A549 (cell line): ENCODE data around the gene CCDC63. TPM values are rescaled to one million over a fixed set of nuclear protein-coding genes. Genes with fewer than 3 reads are reported as not detected.

Source experiments
- ATAC-seq, 2 experiments: fragments of 200-7000 bp in 1 of 2; fragments of >200 bp in 1 of 2; cut with Nextera tagmentation in 1 of 2; cut with Tn5 transposase in 1 of 2; 3 replicates each; pipeline versions ENCODE4 v1.8.0 to v1.9.1; 2018 to 2020; ENCODE audit warnings: mild to moderate bottlenecking in 1 of 2, moderate library complexity in 1 of 2
- CTCF ChIA-PET: fragments of 300-600 bp; sonication (Branson Sonifier 250); formaldehyde crosslinking; extraction: SDS; loops from one replicate; lab custom pipeline; 2021; ENCODE audit warnings: antibody characterized with exemption, inconsistent platforms; lab: Yijun Ruan, JAX
- POLR2A ChIA-PET: fragments of 350-600 bp; formaldehyde crosslinking; extraction: SDS; loops from one replicate; lab custom pipeline; 2021; ENCODE audit warnings: antibody characterized with exemption, inconsistent platforms; lab: Yijun Ruan, JAX
- DNase-seq, 2 experiments: peaks; one replicate each; pipeline versions ENCODE4 v3.0.0 to v3.0.0-alpha.2; 2011 to 2016; ENCODE audit warnings: low read depth in 1 of 2, low spot score in 1 of 2
- FAIRE-seq: peaks from 2 replicates; lab custom pipeline; 2011; peaks lifted over from hg19 to GRCh38; lab: Jason Lieb, UNC
- H3K27ac ChIP-seq, 2 experiments: fragments of >200 bp; sonication (Bioruptor Twin); formaldehyde crosslinking; 3 replicates each; pipeline ENCODE4 v1.5.1; 2016 to 2017
- H3K4me1 ChIP-seq: fragments of >200 bp; sonication (Bioruptor Twin); formaldehyde crosslinking; 3 replicates; pipeline ENCODE4 v1.6.1; 2016
- H3K4me2 ChIP-seq: fragments of >200 bp; sonication (Bioruptor Twin); formaldehyde crosslinking; 3 replicates; pipeline ENCODE4 v1.6.1; 2016
- H3K4me3 ChIP-seq: fragments of >200 bp; sonication (Bioruptor Twin); formaldehyde crosslinking; 3 replicates; pipeline ENCODE4 v1.5.1; 2016
- H3K9me3 ChIP-seq: fragments of >200 bp; sonication (Bioruptor Twin); formaldehyde crosslinking; 3 replicates; pipeline ENCODE4 v1.6.1; 2016
- BCL3 ChIP-seq: fragments of >200 bp; sonication (Bioruptor Twin); formaldehyde crosslinking; IDR thresholded peaks from 3 replicates; pipeline ENCODE4 v1.6.1; 2016
- CEBPB ChIP-seq, 2 experiments: fragments of >200 bp in 1 of 2; sonication (Bioruptor Twin) in 1 of 2; formaldehyde crosslinking in 1 of 2; IDR thresholded peaks; 2 replicates each; pipeline ENCODE4 v1.6.1; 2012 to 2016
- E2F6 ChIP-seq: IDR thresholded peaks from 2 replicates; pipeline ENCODE4 v1.6.1; 2012; ENCODE audit warnings: low read depth, borderline replicate concordance
- ELK1 ChIP-seq: fragments of 150-350 bp; IDR thresholded peaks from 2 replicates; pipeline ENCODE4 v1.6.1; 2014; ENCODE audit warnings: low read depth, mild to moderate bottlenecking, low read length
- EP300 ChIP-seq, 2 experiments: fragments of >200 bp; sonication (Bioruptor Twin); formaldehyde crosslinking; IDR thresholded peaks; 2 replicates in 1 of 2; 3 replicates in 1 of 2; pipeline ENCODE4 v1.6.1; 2016 to 2017
- FOXS1 ChIP-seq: fragments of 250-450 bp; sonication (Bioruptor Pico); IDR thresholded peaks from 2 replicates; pipeline ENCODE4 v1.5.0; 2020; ENCODE audit warnings: mild to moderate bottlenecking, moderate library complexity
- HDAC2 ChIP-seq: fragments of 200-600 bp; sonication (generic); IDR thresholded peaks from 2 replicates; pipeline ENCODE4 v1.6.1; 2016
- HMGXB4 ChIP-seq: fragments of 250-450 bp; sonication (Bioruptor Pico); IDR thresholded peaks from 2 replicates; pipeline ENCODE4 v1.5.0; 2021; ENCODE audit warnings: mild to moderate bottlenecking, moderate library complexity, borderline replicate concordance
- HOXB13 ChIP-seq: fragments of 250-450 bp; sonication (Bioruptor Pico); IDR thresholded peaks from 2 replicates; pipeline ENCODE4 v1.5.0; 2020; ENCODE audit warnings: low read depth, mild to moderate bottlenecking, moderate library complexity
- JUNB ChIP-seq: fragments of >200 bp; sonication (Bioruptor Twin); formaldehyde crosslinking; IDR thresholded peaks from 2 replicates; pipeline ENCODE4 v1.6.1; 2016
- KDM1A ChIP-seq: fragments of 200-600 bp; sonication (generic); IDR thresholded peaks from 2 replicates; pipeline ENCODE4 v1.6.1; 2016; ENCODE audit warnings: low read depth, mild to moderate bottlenecking
- KDM5A ChIP-seq: fragments of 200-600 bp; sonication (generic); IDR thresholded peaks from 2 replicates; pipeline ENCODE4 v1.6.1; 2016; ENCODE audit warnings: antibody characterized with exemption, mild to moderate bottlenecking
- MAX ChIP-seq: IDR thresholded peaks from 2 replicates; pipeline ENCODE4 v1.6.1; 2012
- MAZ ChIP-seq: fragments of 150-350 bp; IDR thresholded peaks from 2 replicates; pipeline ENCODE4 v1.6.1; 2014; ENCODE audit warnings: antibody characterized with exemption, low read depth, low read length, borderline replicate concordance
- NFE2L2 ChIP-seq: fragments of 150-350 bp; conservative IDR thresholded peaks from 2 replicates; pipeline ENCODE4 v1.6.1; 2014; ENCODE audit warnings: low read length
- NPAS2 ChIP-seq: fragments of 250-450 bp; sonication (Bioruptor Pico); IDR thresholded peaks from 2 replicates; pipeline ENCODE4 v1.8.0; 2022; ENCODE audit warnings: mild to moderate bottlenecking, moderate library complexity, borderline replicate concordance
- NR3C1 ChIP-seq: fragments of >200 bp; sonication (Bioruptor Twin); formaldehyde crosslinking; IDR thresholded peaks from 3 replicates; pipeline ENCODE4 v1.6.1; 2017
- PBX3 ChIP-seq: IDR thresholded peaks from 2 replicates; pipeline ENCODE4 v1.6.1; 2012
- RARB ChIP-seq: fragments of 250-450 bp; sonication (Bioruptor Pico); IDR thresholded peaks from 2 replicates; pipeline ENCODE4 v1.8.0; 2021; ENCODE audit warnings: mild to moderate bottlenecking, moderate library complexity
- REST ChIP-seq: fragments of 200-600 bp; sonication (generic); IDR thresholded peaks from 2 replicates; pipeline ENCODE4 v1.6.1; 2016; ENCODE audit warnings: antibody characterized with exemption, mild to moderate bottlenecking, moderate library complexity
- RFX5 ChIP-seq: fragments of 450-650 bp; IDR thresholded peaks from 2 replicates; pipeline ENCODE4 v1.7.1; 2014; ENCODE audit warnings: antibody characterized with exemption, mild to moderate bottlenecking, moderate library complexity
- RNF2 ChIP-seq: fragments of 200-600 bp; sonication (generic); IDR thresholded peaks from 2 replicates; pipeline ENCODE4 v1.6.1; 2016; ENCODE audit warnings: low read depth, mild to moderate bottlenecking, antibody characterized with exemption, moderate library complexity, borderline replicate concordance
- SREBF2 ChIP-seq: fragments of 450-650 bp; IDR thresholded peaks from 2 replicates; pipeline ENCODE4 v1.6.1; 2014; ENCODE audit warnings: mild to moderate bottlenecking, moderate library complexity
- TFCP2L1 ChIP-seq: fragments of 250-450 bp; sonication (Bioruptor Pico); IDR thresholded peaks from 2 replicates; pipeline ENCODE4 v1.5.0; 2021; ENCODE audit warnings: mild to moderate bottlenecking
- ZSCAN20 ChIP-seq: fragments of 250-450 bp; sonication (Bioruptor Pico); IDR thresholded peaks from 2 replicates; pipeline ENCODE4 v1.8.0; 2022; ENCODE audit warnings: mild to moderate bottlenecking, moderate library complexity
- WGBS: methylation state at CpG from one replicate; pipeline ENCODE4 v1.1.6; 2017; ENCODE audit errors: missing lambda C conversion rate; 5-methylcytosine and 5-hydroxymethylcytosine counted together
- polyA plus RNA-seq, 4 experiments: library from polyadenylated mRNA; depleted of rRNA in 3 of 4; stranded (reverse); fragments of >200 nt; fragmentation: RNase III in 1 of 4; extraction: RNeasy Plus Mini Kit Qiagen cat#74134 plus additional on column Dnase treatment in 1 of 4; gene quantifications; 2 replicates in 3 of 4; 3 replicates in 1 of 4; pipeline ENCODE4 v1.2.3, GENCODE V29; 2011 to 2017

Gene CCDC63
- polyA plus RNA-seq, 2 of the 4 experiments (the other 2 are of a cell fraction), result 0.04 TPM; not detected in 1

GRCh38 chr12:110848314-110848923, 1.6 kb downstream of the CCDC63 start:
- ATAC-seq (no peak), FAIRE-seq (no peak), DNase-seq (no peak)
- Histone ChIP-seq H3K4me2 (no peak overlapping the region), H3K27ac (no peak overlapping the region), H3K4me3 (no peak overlapping the region), H3K4me1 (no peaks in the 10 kb centered on the region), H3K9me3 (no peaks in the 10 kb centered on the region)
- TF ChIP-seq HDAC2, result no peak
- no peak for TF ChIP-seq SREBF2
- no peak for TF ChIP-seq CEBPB (IDR thresholded peaks at IDR 0.05)
- TF ChIP-seq EP300 (IDR thresholded peaks at IDR 0.05), result no peak
- no peak for TF ChIP-seq BCL3
- TF ChIP-seq REST, result no peak
- no peak for TF ChIP-seq E2F6
- TF ChIP-seq MAZ, result no peak
- TF ChIP-seq NFE2L2, result no peak
- no peak for TF ChIP-seq TFCP2L1 (CRISPR knock-in tag)
- TF ChIP-seq RNF2, result no peak
- no peak for TF ChIP-seq ELK1
- no peak for TF ChIP-seq PBX3
- POLR2A ChIA-PET, result no interaction called here
- CTCF ChIA-PET, result interaction anchor here (0.9 to 5.7 kb wide), 10 partner anchors 8 to 542 kb away, joined by 3 to 34 read pairs (median 4); no protein-coding TSS in a partner anchor
- WGBS, result 88% methylated on average over 6 of the region's 6 CpGs

GRCh38 chr12:110849221-110849620, 2.4 kb downstream of the CCDC63 start:
- ChIA-PET POLR2A (no interaction called here), CTCF (interaction anchor here (1.3 to 5.7 kb wide), 3 partner anchors 22 to 541 kb away, joined by 3 to 34 read pairs (median 4); no protein-coding TSS in a partner anchor)
- DNase-seq (no peak), ATAC-seq (no peak), FAIRE-seq (no peak)
- Histone ChIP-seq H3K4me2 (no peak overlapping the region), H3K27ac (no peak overlapping the region), H3K4me3 (no peak overlapping the region), H3K9me3 (no peaks in the 10 kb centered on the region), H3K4me1 (no peaks in the 10 kb centered on the region)
- WGBS, result 48% methylated on average over 4 of the region's 4 CpGs
- TF ChIP-seq MAX (no peak), HOXB13 (CRISPR knock-in tag) (no peak), HMGXB4 (no peak), JUNB (no peak), ELK1 (no peak), RARB (CRISPR knock-in tag) (no peak), KDM1A (no peak), ZSCAN20 (CRISPR knock-in tag) (no peak), RFX5 (no peak), NR3C1 (no peak), FOXS1 (no peak), NPAS2 (CRISPR knock-in tag) (no peak), KDM5A (no peak)
